IMR-90 (cell line): ENCODE measurements around the gene SPTSSB.

Experiments
- RAD21 ChIP-seq: IDR thresholded peaks from 2 replicates; pipeline ENCODE4 v1.6.1; 2012; ENCODE audit warnings: low read length, improper control_type of control experiment
- TF ChIP-seq, protein P1 (sequence below): conservative IDR thresholded peaks from 2 replicates; pipeline ENCODE4 v1.5.1; 2012; ENCODE audit warnings: mild to moderate bottlenecking, low read depth, low read length, improper control_type of control experiment

DNA sequence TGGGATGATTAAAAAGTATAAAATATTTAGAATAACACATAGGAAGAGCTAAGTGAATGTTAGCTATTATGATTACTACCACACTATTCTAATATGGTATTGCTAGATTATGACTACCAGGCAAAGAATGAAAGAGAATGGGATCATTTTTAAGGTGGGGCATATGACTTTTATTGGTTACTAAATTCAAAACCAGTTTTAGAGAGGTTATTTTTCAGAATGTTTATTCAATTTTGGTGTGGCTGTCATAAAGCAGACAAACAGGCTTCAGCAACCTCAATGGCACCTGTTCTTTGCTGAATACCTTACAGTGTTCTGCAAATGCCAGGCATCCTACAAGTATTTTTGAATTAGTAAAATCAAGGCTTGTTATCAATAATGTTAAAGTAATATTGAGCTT lies 12.8 kb downstream of the SPTSSB start:
- TF ChIP-seq, protein P1, sequence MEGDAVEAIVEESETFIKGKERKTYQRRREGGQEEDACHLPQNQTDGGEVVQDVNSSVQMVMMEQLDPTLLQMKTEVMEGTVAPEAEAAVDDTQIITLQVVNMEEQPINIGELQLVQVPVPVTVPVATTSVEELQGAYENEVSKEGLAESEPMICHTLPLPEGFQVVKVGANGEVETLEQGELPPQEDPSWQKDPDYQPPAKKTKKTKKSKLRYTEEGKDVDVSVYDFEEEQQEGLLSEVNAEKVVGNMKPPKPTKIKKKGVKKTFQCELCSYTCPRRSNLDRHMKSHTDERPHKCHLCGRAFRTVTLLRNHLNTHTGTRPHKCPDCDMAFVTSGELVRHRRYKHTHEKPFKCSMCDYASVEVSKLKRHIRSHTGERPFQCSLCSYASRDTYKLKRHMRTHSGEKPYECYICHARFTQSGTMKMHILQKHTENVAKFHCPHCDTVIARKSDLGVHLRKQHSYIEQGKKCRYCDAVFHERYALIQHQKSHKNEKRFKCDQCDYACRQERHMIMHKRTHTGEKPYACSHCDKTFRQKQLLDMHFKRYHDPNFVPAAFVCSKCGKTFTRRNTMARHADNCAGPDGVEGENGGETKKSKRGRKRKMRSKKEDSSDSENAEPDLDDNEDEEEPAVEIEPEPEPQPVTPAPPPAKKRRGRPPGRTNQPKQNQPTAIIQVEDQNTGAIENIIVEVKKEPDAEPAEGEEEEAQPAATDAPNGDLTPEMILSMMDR, result no peak
- TF ChIP-seq RAD21, result no peak
